Spinal cord (tissue), 10 donors: Measurements from ENCODE around the gene CCDC136. TPM values are rescaled to one million over a fixed set of nuclear protein-coding genes. Genes with fewer than 3 reads are reported as not detected.

ENCODE experiments used
- DNase-seq, 6 donors: peaks; one replicate each; pipeline versions ENCODE4 v3.0.0 to v3.0.0-alpha.2; 2013 to 2015; ENCODE audit warnings: low spot score in 6 of 6, low read depth in 4 of 6
- H3K27ac ChIP-seq: one replicate; pipeline ENCODE4 v1.5.1; 2013; ENCODE audit warnings: low read depth, low read length, control low read depth
- H3K27me3 ChIP-seq: one replicate; pipeline ENCODE4 v1.6.1; 2013; ENCODE audit warnings: low read length; ENCODE audit not compliant: control insufficient read depth, insufficient read depth
- H3K36me3 ChIP-seq: one replicate; pipeline ENCODE4 v1.6.1; 2013; ENCODE audit warnings: low read length; ENCODE audit not compliant: control insufficient read depth, insufficient read depth
- H3K4me1 ChIP-seq: one replicate; pipeline ENCODE4 v1.6.1; 2013; ENCODE audit warnings: low read length; ENCODE audit not compliant: control insufficient read depth, insufficient read depth
- H3K4me3 ChIP-seq: one replicate; pipeline ENCODE4 v1.5.1; 2013; ENCODE audit warnings: low read depth, low read length, control low read depth
- H3K9me3 ChIP-seq: one replicate; pipeline ENCODE4 v1.6.1; 2013; ENCODE audit warnings: low read length; ENCODE audit not compliant: control insufficient read depth, insufficient read depth
- WGBS: methylation state at CpG from one replicate; pipeline ENCODE4 v1.1.5; 2013; ENCODE audit warnings: missing lambda C conversion rate; ENCODE audit not compliant: insufficient coverage; 5-methylcytosine and 5-hydroxymethylcytosine counted together
- polyA plus RNA-seq, 2 donors: library from polyadenylated mRNA; unstranded; fragments of 120-200 nt; gene quantifications; one replicate each; pipeline ENCODE4 v1.2.1, GENCODE V29; 2013; ENCODE audit not compliant: insufficient read length in 2 of 2
- total RNA-seq, 2 donors: library from RNA; depleted of rRNA in 1 of 2; stranded (reverse); fragments of 120-200 nt in 1 of 2; fragments of >200 nt in 1 of 2; gene quantifications; one replicate each; pipeline versions ENCODE4 v1.2.3 to v1.2.4, GENCODE V29; 2013 to 2014
- donor health status: healthy.

The CCDC136 gene
- total and polyA plus RNA-seq, 4 donors: 53.9 to 220 (median 130) TPM

DNA sequence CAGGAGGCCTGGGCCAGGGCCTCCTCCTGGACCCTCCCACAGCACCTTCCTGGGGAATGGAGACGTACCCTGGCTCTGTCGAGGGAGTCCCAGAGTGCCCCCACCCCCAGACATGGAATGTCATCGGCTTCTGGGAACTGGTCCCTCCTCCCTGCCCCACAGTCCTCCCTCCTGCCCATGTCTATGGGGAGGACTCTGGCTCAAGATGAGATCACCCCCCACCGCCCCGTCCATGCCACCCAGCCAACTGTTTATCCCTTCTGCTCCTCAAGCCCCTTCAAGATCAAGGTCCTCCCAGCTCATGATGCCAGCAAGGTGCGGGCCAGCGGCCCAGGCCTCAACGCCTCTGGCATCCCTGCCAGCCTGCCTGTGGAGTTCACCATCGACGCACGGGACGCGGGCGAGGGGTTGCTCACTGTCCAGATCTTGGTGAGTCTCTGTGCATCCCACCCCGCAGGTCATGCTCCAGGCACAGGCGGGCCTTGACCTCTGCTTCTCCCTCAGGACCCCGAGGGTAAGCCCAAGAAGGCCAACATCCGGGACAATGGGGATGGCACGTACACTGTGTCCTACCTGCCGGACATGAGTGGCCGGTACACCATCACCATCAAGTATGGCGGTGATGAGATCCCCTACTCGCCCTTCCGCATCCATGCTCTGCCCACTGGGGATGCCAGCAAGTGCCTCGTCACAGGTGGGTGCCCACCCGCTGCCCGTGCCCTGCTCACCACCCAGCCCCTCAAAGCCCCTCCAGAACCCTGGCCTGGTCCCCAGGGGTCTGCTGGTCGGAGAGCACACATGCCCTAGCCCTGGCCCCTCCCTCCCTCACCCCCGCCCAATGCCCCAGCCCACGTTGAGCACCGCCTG is 56.8 kb downstream of the CCDC136 start:
- H3K27ac ChIP-seq: no peak overlapping the region

DNA sequence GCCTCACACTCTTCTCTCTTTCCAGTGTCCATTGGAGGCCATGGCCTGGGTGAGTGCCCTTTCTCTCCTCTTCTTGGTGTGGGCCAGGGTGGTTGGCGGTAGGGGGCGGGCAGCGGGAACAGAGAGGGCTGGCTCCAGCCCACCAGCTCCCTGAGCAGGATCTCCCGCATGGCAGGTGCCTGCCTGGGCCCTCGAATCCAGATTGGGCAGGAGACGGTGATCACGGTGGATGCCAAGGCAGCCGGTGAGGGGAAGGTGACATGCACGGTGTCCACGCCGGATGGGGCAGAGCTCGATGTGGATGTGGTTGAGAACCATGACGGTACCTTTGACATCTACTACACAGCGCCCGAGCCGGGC is 57.4 kb downstream of the CCDC136 start:
- Histone ChIP-seq H3K4me1 (no peaks in the 10 kb centered on the region), H3K4me3 (no peak overlapping the region), H3K27ac (no peak overlapping the region), H3K27me3 (no peaks in the 10 kb centered on the region), H3K36me3 (peaks cover 97% of the 10 kb centered on the region), H3K9me3 (no peaks in the 10 kb centered on the region)
- no peak for DNase-seq
- 98% methylated on average over 8 of the region's 16 CpGs for WGBS

More for the DNA sequence above, 56.8 kb downstream of the CCDC136 start:
- Histone ChIP-seq H3K9me3 (no peaks in the 10 kb centered on the region), H3K4me1 (no peaks in the 10 kb centered on the region), H3K4me3 (no peak overlapping the region), H3K36me3 (peaks cover 97% of the 10 kb centered on the region), H3K27me3 (no peaks in the 10 kb centered on the region)
- DNase-seq: no peak
- WGBS: 92% methylated on average over 27 of the region's 31 CpGs

DNA sequence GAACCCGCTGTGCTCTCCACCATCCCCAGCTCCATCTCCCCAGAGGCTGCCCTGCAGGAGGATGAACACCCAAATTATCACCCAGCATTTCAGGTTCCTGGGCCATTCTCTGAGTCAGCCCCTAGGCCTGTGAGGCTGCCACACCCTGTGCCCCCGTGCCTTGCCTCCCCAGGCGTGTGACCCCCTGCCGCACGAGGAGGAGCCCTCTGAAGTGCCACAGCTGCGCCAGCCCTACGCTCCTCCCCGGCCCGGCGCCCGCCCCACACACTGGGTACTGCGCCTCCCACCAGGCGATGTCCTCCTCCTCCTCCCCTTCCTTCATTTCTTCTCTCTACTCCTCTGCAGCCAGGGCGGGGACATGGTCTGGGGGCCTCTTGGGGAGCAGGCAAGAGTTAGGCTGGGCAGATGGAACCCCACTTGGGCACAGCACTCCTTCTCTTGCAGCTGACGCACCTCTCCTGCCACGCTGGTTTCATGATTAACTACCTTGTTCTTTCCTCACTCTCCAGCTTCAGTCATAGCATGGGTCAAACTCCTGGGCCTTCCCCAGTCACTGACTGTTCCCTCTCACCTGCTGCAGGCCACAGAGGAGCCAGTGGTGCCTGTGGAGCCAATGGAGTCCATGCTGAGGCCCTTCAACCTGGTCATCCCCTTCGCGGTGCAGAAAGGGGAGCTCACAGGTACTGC is 58.2 kb downstream of the CCDC136 start:
- no peak for DNase-seq
- Histone ChIP-seq H3K27me3 (no peaks in the 10 kb centered on the region), H3K4me3 (no peak overlapping the region), H3K4me1 (no peaks in the 10 kb centered on the region), H3K27ac (no peak overlapping the region), H3K9me3 (no peaks in the 10 kb centered on the region), H3K36me3 (peaks cover 97% of the 10 kb centered on the region)
- WGBS: 88% methylated on average over 18 of the region's 18 CpGs

DNA sequence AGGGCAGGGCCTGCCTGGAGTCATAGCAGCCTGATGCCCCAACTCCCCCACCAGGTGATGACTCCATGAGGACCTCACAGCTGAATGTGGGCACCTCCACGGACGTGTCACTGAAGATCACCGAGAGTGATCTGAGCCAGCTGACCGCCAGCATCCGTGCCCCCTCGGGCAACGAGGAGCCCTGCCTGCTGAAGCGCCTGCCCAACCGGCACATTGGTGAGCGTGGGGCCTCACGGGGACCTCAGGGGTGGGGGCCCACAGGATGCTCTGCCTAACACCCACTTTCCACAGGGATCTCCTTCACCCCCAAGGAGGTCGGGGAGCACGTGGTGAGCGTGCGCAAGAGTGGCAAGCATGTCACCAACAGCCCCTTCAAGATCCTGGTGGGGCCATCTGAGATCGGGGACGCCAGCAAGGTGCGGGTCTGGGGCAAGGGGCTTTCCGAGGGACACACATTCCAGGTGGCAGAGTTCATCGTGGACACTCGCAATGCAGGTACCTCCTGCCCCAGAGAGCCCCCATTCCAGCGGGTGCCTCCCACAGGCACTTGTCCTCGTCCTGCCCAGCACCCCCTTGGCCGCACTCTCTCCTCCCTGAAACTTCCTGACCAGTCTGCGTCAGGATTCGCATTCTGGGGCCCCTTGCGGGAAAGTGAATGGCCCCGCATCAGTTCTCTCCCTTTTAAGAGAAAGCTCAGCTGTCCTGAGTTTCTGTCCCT is 60.9 kb downstream of the CCDC136 start:
- Histone ChIP-seq H3K9me3 (no peaks in the 10 kb centered on the region), H3K4me1 (no peaks in the 10 kb centered on the region), H3K4me3 (no peak overlapping the region), H3K36me3 (peaks cover 96% of the 10 kb centered on the region), H3K27me3 (no peaks in the 10 kb centered on the region), H3K27ac (no peak overlapping the region)
- no peak for DNase-seq
- WGBS: 87% methylated on average over 28 of the region's 28 CpGs

DNA sequence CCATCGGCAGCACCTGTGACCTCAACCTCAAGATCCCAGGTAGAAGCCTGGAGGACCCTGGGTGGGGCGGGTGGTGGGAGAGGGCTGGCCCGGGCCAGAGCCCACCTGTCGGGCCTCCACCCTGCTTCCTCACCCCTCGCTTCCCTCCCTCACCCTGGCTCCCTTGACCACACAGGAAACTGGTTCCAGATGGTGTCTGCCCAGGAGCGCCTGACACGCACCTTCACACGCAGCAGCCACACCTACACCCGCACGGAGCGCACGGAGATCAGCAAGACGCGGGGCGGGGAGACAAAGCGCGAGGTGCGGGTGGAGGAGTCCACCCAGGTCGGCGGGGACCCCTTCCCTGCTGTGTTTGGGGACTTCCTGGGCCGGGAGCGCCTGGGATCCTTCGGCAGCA is 62.0 kb downstream of the CCDC136 start:
- WGBS: 94% methylated on average over 22 of the region's 23 CpGs
- Histone ChIP-seq H3K9me3 (no peaks in the 10 kb centered on the region), H3K4me3 (no peak overlapping the region), H3K27me3 (no peaks in the 10 kb centered on the region), H3K4me1 (no peaks in the 10 kb centered on the region), H3K27ac (no peak overlapping the region), H3K36me3 (peaks cover 94% of the 10 kb centered on the region)
- DNase-seq: no peak

DNA sequence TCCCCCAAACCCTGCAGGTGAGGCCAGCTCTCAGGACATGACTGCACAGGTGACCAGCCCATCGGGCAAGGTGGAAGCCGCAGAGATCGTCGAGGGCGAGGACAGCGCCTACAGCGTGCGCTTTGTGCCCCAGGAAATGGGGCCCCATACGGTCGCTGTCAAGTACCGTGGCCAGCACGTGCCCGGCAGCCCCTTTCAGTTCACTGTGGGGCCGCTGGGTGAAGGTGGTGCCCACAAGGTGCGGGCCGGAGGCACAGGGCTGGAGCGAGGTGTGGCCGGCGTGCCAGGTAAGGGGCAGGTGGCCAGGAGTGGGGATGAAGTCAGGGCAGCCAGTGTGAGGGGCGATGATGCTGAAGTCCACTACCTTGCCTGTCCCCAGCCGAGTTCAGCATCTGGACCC is 62.6 kb downstream of the CCDC136 start:
- Histone ChIP-seq H3K4me3 (no peak overlapping the region), H3K4me1 (peaks cover 5% of the 10 kb centered on the region), H3K27ac (no peak overlapping the region), H3K27me3 (no peaks in the 10 kb centered on the region), H3K9me3 (no peaks in the 10 kb centered on the region), H3K36me3 (peaks cover 93% of the 10 kb centered on the region)
- 92% methylated on average over 21 of the region's 21 CpGs for WGBS
- DNase-seq: no peak

DNA sequence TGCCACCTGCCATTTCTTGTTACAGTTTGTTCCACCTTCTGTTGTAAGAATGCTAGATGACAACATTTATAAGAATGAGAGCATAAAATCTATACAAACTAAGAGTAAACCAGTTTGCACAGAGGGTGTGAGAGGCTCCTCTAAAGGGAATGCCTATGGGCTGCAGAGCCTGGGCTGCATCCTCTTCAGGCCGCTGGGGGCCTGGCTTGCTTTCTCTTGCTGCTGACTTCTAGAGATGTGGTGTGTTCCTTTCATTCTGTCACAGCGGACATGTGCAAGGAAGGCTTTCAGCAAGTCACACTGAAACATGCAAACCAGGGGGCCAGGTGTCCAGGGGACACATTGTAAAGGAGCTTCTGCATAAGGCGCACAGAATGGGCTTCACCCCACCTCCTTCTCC is 63.8 kb downstream of the CCDC136 start:
- 85% methylated on average over 3 of the region's 3 CpGs for WGBS
- H3K27me3 ChIP-seq: no peaks in the 10 kb centered on the region
- H3K36me3 ChIP-seq: peaks cover 86% of the 10 kb centered on the region
- no peaks in the 10 kb centered on the region for H3K9me3 ChIP-seq
- peaks cover 12% of the 10 kb centered on the region for H3K4me1 ChIP-seq
- H3K27ac ChIP-seq: no peak overlapping the region
- DNase-seq: no peak
- no peak overlapping the region for H3K4me3 ChIP-seq

DNA sequence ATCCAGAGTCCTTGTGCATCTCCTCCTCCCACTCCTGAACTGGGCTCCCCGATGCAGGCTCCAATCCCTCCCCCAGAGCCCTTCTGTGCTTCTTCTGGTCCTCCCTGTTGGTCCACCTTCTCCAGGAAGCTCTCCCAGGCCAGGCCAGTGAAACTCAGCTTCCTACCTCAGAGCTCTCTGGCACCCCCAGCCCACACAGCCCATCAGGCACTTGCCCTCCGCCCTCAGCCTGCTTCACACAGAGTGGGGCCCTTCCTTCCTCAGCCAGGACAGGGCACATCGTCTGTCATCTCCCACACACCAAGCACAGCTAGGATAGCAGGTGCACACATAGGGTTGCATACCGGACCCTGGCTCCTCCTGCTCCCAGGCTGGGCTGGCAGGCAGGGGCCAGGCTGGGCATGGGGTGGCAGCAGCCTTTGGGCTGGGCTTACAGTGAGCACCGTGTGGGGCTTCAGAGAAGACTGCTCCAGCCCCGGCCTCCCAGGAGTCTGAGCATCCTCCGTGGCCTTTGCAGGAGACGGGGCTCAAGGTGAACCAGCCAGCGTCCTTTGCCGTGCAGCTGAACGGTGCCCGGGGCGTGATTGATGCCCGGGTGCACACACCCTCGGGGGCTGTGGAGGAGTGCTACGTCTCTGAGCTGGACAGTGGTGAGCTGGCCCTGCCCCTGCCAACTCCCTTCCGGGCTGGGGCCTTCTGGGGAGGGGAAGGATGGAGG is 64.4 kb downstream of the CCDC136 start:
- Histone ChIP-seq H3K27me3 (no peaks in the 10 kb centered on the region), H3K36me3 (peaks cover 80% of the 10 kb centered on the region), H3K4me3 (no peak overlapping the region), H3K27ac (no peak overlapping the region), H3K4me1 (peaks cover 12% of the 10 kb centered on the region), H3K9me3 (no peaks in the 10 kb centered on the region)
- WGBS: 82% methylated on average over 7 of the region's 17 CpGs
- no peak for DNase-seq
